Heart left ventricle (tissue), 16 donors: ENCODE measurements around the gene PALLD. TPM values are rescaled to one million over a fixed set of nuclear protein-coding genes. Genes with fewer than 3 reads are reported as not detected.
A peak's percentile ranks its signal among the peaks of the same experiment; 100 is the strongest.

Experiments
- ATAC-seq, 4 donors: fragments of 200-7000 bp; cut with Tn5 transposase; one replicate each; pipeline ENCODE4 v1.9.1; 2020 to 2022; ENCODE audit warnings: moderate library complexity in 4 of 4, mild to moderate bottlenecking in 3 of 4, moderate number of reproducible peaks in 1 of 4
- DNase-seq, 5 donors: peaks; one replicate each; pipeline ENCODE4 v3.0.0-alpha.2; 2020
- H3K27ac ChIP-seq, 12 donors: fragments of 200-600 bp; sonication (generic) in 4 of 12; one replicate each; pipeline versions ENCODE4 v1.5.0 to v1.8.0; 2016 to 2022; ENCODE audit warnings: mild to moderate bottlenecking in 2 of 12
- H3K27me3 ChIP-seq, 9 donors: fragments of 200-600 bp; sonication (generic) in 2 of 9; one replicate each; pipeline versions ENCODE4 v1.5.1 to v1.8.0; 2016 to 2022; ENCODE audit warnings: mild to moderate bottlenecking in 3 of 9
- H3K36me3 ChIP-seq, 9 donors: fragments of 200-600 bp; sonication (generic) in 2 of 9; one replicate each; pipeline versions ENCODE4 v1.5.0 to v1.8.0; 2018 to 2022; ENCODE audit warnings: mild to moderate bottlenecking in 2 of 9
- H3K4me1 ChIP-seq, 12 donors: fragments of 200-600 bp; sonication (generic) in 4 of 12; one replicate each; pipeline versions ENCODE4 v1.5.0 to v1.8.0; 2016 to 2022; ENCODE audit warnings: mild to moderate bottlenecking in 3 of 12
- H3K4me3 ChIP-seq, 12 donors: fragments of 200-600 bp; sonication (generic) in 4 of 12; one replicate each; pipeline versions ENCODE4 v1.5.0 to v1.8.0; 2017 to 2022; ENCODE audit warnings: mild to moderate bottlenecking in 9 of 12, moderate library complexity in 4 of 12
- H3K9me3 ChIP-seq, 12 donors: fragments of 200-600 bp; sonication (generic) in 4 of 12; one replicate each; pipeline versions ENCODE4 v1.5.0 to v1.8.0; 2016 to 2022; ENCODE audit warnings: mild to moderate bottlenecking in 1 of 12
- POLR2A ChIP-seq, 2 donors: fragments of 450-650 bp; IDR thresholded peaks; one replicate each; pipeline ENCODE4 v1.6.1; 2017; ENCODE audit warnings: antibody characterized with exemption in 2 of 2, mild to moderate bottlenecking in 2 of 2, moderate library complexity in 2 of 2
- WGBS, 4 donors: extraction: QIAGEN DNeasy Blood & Tissue Kit in 2 of 4; methylation state at CpG; one replicate each; pipeline versions ENCODE4 v1.1.5 to v1.1.7; 2013 to 2018; 5-methylcytosine and 5-hydroxymethylcytosine counted together
- intact Hi-C, 10 donors: fragments of 100-400 bp; cut with DNase I; formaldehyde crosslinking; loops; one replicate each; pipeline versions ENCODE4 v1.11.1 to v1.14.2; 2022
- polyA plus RNA-seq, 2 donors: library from polyadenylated mRNA; stranded (reverse); fragments of 200-250 nt; gene quantifications; one replicate each; pipeline ENCODE4 v1.2.3, GENCODE V29; 2013
- total RNA-seq, 9 donors: library from RNA; depleted of rRNA in 2 of 9; stranded (reverse); fragments of >200 nt in 2 of 9; fragmentation: NEBNext Ultra II Directional in 3 of 9; extraction: Animal tissue kit (Norgen Biotek cat#: 25700) in 3 of 9; gene quantifications; one replicate each; pipeline versions ENCODE4 v1.1.0 to v1.2.4, GENCODE V29; 2016 to 2023
- TF ChIP-seq, protein P1 (sequence below), 12 donors: fragments of 200-600 bp; sonication (generic) in 4 of 12; IDR thresholded peaks; one replicate each; pipeline versions ENCODE4 v1.5.0 to v1.8.0; 2018 to 2022; ENCODE audit warnings: antibody characterized with exemption in 12 of 12, mild to moderate bottlenecking in 5 of 12
- donor health status: ischemic (EF 13 %, LVEDD 7.1; RV severe dilation, severe dysfunction).
- donor health status: healthy with polysubstance abuse.
- donor health status: DM: no; HTN: yes; CAD: no.
- donor health status: DM: no; HTN: no; CAD: no.
- donor health status: ischemic (EF 25% LVEDD 6.9; RV normal size, moderate dysfunction).
- donor health status: ischemic (EF 25% LVEDD 5.7; RV mildly dilated, moderate dysfunction).
- donor health status: healthy.
- donor health status: DM: yes; HTN: yes; CAD: no.
- donor health status: ischemic (EF 35%, LVEDD 5.7; RV mildly dilated, moderate dysfunction).
- donor health status: nonischemic (EF 11% LVEDD 7.7; RV severe dilation, severe dysfunction).
- donor health status: DM: yes; HTN: yes; CAD: no.
- donor health status: PGD.
- donor health status: ischemic (EF 29% LVEDD 5.4; RV normal size, mild dysfunction).
- donor health status: nonischemic (EF 23%, LVEDD 6.1; RV moderate dilation, normal function).

The PALLD gene
- total and polyA plus RNA-seq, 11 donors: 193 to 1,428 (median 1,015) TPM

DNA sequence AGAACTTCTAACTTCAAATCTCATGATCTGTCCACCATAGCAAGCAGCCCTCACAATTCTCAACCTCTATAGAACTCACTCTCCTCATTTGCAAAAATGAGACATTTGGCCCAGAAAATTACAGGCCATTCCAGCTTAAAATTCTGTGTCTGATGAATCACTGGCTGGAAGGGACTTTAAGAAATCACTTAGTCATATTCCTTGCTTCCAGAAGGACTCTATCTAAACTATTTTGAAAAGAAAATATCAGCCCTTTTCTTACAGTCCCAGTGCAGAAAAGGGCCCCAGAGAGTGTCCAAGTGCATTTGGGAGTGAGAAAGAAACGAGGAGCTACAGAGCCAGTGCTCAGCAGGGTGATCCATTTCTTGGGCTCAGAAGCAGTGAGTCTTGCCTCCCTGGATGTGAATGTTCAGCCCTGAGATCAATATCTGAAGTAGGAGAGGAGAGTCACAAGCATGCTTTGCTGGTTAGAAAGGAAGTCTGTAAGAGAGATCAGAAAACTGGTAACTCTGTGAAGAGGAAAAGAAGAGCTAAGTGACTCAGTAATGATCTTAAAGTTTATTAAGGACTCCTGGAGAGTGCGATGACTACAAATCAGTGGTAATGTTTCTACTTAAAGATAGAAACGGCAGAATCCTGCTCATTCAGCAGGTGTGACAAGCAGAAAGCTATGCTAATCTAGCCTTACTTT, 139.8 kb downstream of the PALLD start:
- H3K9me3 ChIP-seq: no peaks in the 10 kb centered on the region
- intact Hi-C loops: loop anchor here in 1 of 10 donors (10.0 kb wide), 1 partner anchor 122 kb away; no protein-coding TSS in a partner anchor
- peaks cover 0 to 67% (median 39%) of the 10 kb centered on the region in 12 donors for H3K4me1 ChIP-seq

GRCh38 chr4:168637872-168638756, 141.3 kb downstream of the PALLD start:
- peak overlapping the region in 7 of 12 donors; percentile 46 to 83 (median 76) for H3K27ac ChIP-seq
- WGBS, 4 donors: 75 to 98% (median 97%) methylated on average over 5 of the region's 5 CpGs
- peaks cover 0 to 6% (median 0%) of the 10 kb centered on the region in 9 donors for H3K27me3 ChIP-seq
- H3K9me3 ChIP-seq: no peaks in the 10 kb centered on the region
- no peak for DNase-seq
- H3K4me1 ChIP-seq: peaks cover 0 to 73% (median 34%) of the 10 kb centered on the region in 12 donors
- intact Hi-C loops: loop anchor here in 1 of 10 donors (10.0 kb wide), 1 partner anchor 123 kb away; no protein-coding TSS in a partner anchor
- no peak overlapping the region for H3K4me3 ChIP-seq
- ATAC-seq: peak in 2 of 4 donors; percentile 9 to 44
- TF ChIP-seq POLR2A (IDR thresholded peaks at IDR 0.05): no peak
- TF ChIP-seq, protein P1, sequence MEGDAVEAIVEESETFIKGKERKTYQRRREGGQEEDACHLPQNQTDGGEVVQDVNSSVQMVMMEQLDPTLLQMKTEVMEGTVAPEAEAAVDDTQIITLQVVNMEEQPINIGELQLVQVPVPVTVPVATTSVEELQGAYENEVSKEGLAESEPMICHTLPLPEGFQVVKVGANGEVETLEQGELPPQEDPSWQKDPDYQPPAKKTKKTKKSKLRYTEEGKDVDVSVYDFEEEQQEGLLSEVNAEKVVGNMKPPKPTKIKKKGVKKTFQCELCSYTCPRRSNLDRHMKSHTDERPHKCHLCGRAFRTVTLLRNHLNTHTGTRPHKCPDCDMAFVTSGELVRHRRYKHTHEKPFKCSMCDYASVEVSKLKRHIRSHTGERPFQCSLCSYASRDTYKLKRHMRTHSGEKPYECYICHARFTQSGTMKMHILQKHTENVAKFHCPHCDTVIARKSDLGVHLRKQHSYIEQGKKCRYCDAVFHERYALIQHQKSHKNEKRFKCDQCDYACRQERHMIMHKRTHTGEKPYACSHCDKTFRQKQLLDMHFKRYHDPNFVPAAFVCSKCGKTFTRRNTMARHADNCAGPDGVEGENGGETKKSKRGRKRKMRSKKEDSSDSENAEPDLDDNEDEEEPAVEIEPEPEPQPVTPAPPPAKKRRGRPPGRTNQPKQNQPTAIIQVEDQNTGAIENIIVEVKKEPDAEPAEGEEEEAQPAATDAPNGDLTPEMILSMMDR (IDR thresholded peaks at IDR 0.05): no peak
- H3K36me3 ChIP-seq: no peaks in the 10 kb centered on the region

More for the DNA sequence above, 139.8 kb downstream of the PALLD start:
- H3K27me3 ChIP-seq: peaks cover 0 to 20% (median 0%) of the 10 kb centered on the region in 9 donors
- peak overlapping the region in 11 of 12 donors; percentile 41 to 87 (median 66) for H3K27ac ChIP-seq
- DNase-seq: no peak
- H3K4me3 ChIP-seq: no peak overlapping the region
- TF ChIP-seq POLR2A (IDR thresholded peaks at IDR 0.05): no peak
- TF ChIP-seq, protein P1 (IDR thresholded peaks at IDR 0.05): no peak
- no peaks in the 10 kb centered on the region for H3K36me3 ChIP-seq
- ATAC-seq: peak in 3 of 4 donors; percentile 14 to 49 (median 23)
- WGBS, 4 donors: 28 to 48% (median 42%) methylated on average over 3 of the region's 3 CpGs

- Histone ChIP-seq H3K4me1 (peaks cover 0 to 65% (median 34%) of the 10 kb centered on the region in 12 donors), H3K36me3 (no peaks in the 10 kb centered on the region), H3K27me3 (no peaks in the 10 kb centered on the region), H3K27ac (peak overlapping the region in 5 of 12 donors; percentile 4 to 57 (median 26)), H3K4me3 (no peak overlapping the region), H3K9me3 (no peaks in the 10 kb centered on the region)
- intact Hi-C loops: loop anchor here in 1 of 10 donors (10.0 kb wide), 1 partner anchor 125 kb away; no protein-coding TSS in a partner anchor
- TF ChIP-seq, protein P1 (IDR thresholded peaks at IDR 0.05): no peak
- TF ChIP-seq POLR2A (IDR thresholded peaks at IDR 0.05): no peak
- ATAC-seq: peak in 1 of 4 donors; percentile 40
- peak in 2 of 5 donors; percentile 44 to 51 for DNase-seq
- 66 to 80% (median 70%) methylated on average over 8 of the region's 8 CpGs for WGBS, 4 donors
Measured at GRCh38 chr4:168639914-168640313, 143.1 kb downstream of the PALLD start.
